ENCODE data around the gene PRIMPOL. TPM values are rescaled to one million over a fixed set of nuclear protein-coding genes. Genes with fewer than 3 reads are reported as not detected.
A peak's percentile ranks its signal among the peaks of the same experiment; 100 is the strongest.
"Not testable (repeated sequence)": the region's sequence is repeated elsewhere in the genome, so short reads cannot be mapped to it uniquely, and the experiment has no call there.

The PRIMPOL gene, protein sequence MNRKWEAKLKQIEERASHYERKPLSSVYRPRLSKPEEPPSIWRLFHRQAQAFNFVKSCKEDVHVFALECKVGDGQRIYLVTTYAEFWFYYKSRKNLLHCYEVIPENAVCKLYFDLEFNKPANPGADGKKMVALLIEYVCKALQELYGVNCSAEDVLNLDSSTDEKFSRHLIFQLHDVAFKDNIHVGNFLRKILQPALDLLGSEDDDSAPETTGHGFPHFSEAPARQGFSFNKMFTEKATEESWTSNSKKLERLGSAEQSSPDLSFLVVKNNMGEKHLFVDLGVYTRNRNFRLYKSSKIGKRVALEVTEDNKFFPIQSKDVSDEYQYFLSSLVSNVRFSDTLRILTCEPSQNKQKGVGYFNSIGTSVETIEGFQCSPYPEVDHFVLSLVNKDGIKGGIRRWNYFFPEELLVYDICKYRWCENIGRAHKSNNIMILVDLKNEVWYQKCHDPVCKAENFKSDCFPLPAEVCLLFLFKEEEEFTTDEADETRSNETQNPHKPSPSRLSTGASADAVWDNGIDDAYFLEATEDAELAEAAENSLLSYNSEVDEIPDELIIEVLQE
- 1 to 10 TPM; 6.6 to 6.9 (median 6.7) TPM for total RNA-seq

DNA sequence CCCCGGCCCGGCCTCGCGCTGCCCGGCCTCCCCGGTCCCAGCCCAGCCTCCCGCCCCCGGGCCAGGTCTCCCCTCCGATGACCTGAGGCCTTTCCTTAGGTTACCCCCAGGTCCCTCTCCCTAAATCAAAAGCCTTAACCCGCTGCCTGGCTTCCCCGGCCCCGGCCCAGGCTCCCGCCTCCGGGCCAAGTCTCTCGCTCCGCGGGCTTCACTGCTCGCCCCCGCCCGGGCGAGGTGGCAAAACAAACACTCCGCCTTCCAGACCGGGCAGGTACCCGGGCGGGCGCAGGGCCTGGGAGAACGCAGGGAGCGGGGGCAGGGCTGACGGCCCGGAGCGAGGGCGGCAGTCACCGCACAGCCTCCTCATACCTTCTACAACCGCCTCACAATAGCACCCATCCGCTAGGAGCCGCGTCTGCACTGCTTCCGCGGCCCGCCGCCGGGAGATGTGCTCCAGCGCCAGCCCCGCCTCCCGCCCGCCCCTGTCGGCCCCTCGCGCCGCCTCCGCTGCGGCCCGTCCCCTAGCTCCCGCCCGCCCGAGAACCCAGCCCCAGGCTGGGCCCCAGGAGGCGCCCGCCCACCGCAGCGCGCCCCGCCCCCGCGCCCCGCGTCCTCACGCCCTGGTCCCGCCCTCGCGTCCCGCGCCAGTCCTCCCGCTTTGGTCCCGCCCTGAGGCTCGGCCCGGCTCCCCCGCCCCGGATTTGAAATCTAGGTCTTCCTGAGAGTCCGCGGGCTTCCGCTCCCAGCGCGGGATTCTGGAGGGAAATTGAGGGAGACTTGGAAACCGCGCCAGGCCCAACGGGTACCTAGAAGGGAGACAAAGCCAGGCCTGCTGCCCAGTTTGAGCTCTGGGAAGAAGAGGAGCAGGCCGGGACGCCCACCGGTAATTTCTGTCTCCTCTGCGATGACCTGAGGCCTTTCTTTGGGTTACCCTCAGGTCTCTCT lies at the start of gene PRIMPOL, which contains the start of gene CASP3:
Gene PRIMPOL (plus strand): TSS at position 713 of the 945 bp plus-strand sequence. CDS start 7,403 bp downstream, outside the sequence.
Gene CASP3 (minus strand): TSS at position 422 of the 945 bp plus-strand sequence. CDS start 10,994 bp downstream, outside the sequence.
- peaks cover 11% of the 10 kb centered on the region for H3K36me3 Mint-ChIP-seq (ENCODE audit: insufficient read depth)
- no peaks in the 10 kb centered on the region for H3K27me3 Mint-ChIP-seq (ENCODE audit: low read depth)
- DNase-seq (peak; percentile 96), ATAC-seq (peak; percentile 88)
- H3K4me1 Mint-ChIP-seq (ENCODE audit: low read depth): peaks cover 45% of the 10 kb centered on the region
- peak within 1 kb of the TSS; percentile 97 for H3K4me3 Mint-ChIP-seq
- H3K9me3 Mint-ChIP-seq: no peaks in the 10 kb centered on the region

DNA sequence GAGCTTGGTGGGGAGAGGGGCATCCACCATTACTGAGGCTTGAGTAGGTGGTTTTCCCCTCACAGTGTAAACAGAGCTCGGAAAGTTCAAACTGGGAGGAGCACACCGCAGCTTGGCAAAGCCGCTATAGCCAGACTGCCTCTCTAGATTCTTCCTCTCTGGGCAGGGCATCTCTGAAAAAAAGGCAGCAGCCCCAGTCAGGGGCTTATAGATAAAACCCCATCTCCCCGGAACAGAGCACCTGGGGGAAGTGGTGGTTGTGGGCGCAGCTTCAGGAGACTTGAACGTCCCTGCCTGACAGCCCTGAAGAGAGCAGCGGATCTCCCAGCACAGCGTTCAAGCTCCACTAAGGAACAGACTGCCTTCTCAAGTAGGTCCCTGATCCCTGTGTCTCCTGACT lies 48.6 kb upstream of the PRIMPOL start:
- ATAC-seq: peak; percentile 35 to 51
- not testable (repeated sequence) for H3K9me3 Mint-ChIP-seq; H3K36me3 Mint-ChIP-seq (ENCODE audit: insufficient read depth); DNase-seq; H3K4me1 Mint-ChIP-seq (ENCODE audit: low read depth); H3K4me3 Mint-ChIP-seq
- H3K27me3 Mint-ChIP-seq (ENCODE audit: low read depth): peaks cover 23% of the 10 kb centered on the region

DNA sequence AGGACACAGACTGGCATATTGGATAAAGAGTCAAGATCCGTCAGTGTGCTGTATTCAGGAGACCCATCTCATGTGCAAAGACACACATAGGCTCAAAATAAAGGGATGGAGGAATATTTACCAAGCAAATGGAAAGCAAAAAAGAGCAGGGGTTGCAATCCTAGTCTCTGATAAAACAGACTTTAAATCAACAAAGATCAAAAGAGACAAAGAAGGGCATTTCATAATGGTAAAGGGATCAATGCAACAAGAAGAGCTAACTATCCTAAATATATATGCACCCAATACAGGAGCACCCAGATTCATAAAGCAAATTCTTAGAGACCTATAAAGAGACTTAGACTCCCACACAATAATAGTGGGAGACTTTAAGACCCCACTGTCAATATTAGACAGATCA lies 46.7 kb upstream of the PRIMPOL start:
- not testable (repeated sequence) for H3K36me3 Mint-ChIP-seq (ENCODE audit: insufficient read depth); DNase-seq; H3K4me1 Mint-ChIP-seq (ENCODE audit: low read depth); H3K4me3 Mint-ChIP-seq; H3K9me3 Mint-ChIP-seq; ATAC-seq
- H3K27me3 Mint-ChIP-seq (ENCODE audit: low read depth): peaks cover 23% of the 10 kb centered on the region

DNA sequence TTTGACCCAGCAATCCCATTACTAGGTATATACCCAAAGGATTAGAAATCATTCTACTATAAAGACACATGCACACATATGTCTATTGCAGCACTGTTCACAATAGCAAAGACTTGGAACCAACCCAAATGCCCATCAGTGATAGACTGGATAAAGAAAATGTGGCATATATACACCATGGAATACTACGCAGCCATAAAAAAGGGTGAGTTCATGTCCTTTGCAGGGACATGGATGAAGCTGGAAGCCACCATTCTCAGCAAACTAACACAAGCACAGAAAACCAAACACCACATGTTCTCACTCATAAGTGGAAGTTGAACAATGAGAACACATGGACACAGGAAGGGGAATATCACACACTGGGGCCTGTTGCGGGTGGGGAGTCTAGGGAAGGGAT lies 42.1 kb upstream of the PRIMPOL start:
- not testable (repeated sequence) for H3K4me3 Mint-ChIP-seq; H3K36me3 Mint-ChIP-seq (ENCODE audit: insufficient read depth); H3K4me1 Mint-ChIP-seq (ENCODE audit: low read depth); DNase-seq; H3K9me3 Mint-ChIP-seq; H3K27me3 Mint-ChIP-seq (ENCODE audit: low read depth); ATAC-seq

DNA sequence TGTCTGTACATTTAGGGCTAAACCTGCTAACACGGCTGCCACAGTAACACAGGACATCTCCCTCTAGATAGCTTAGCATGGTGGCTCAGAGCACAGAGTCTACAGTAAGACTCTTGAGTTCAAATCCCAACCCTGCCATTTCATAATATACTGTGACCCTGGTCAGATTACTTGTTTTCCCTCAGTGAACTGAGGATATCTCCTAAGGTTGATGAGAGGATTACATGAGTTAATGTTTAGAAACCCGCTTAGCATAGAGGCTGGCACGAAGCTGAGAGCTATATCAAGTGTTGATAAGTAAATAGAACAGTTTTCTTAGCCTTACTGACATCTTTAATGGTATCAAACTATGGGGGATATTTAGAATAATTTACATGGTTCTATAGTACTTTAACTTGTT lies 37.5 kb upstream of the PRIMPOL start:
- Mint-ChIP-seq H3K4me3 (no peak overlapping the region), H3K9me3 (peaks cover 4% of the 10 kb centered on the region), H3K4me1 (ENCODE audit: low read depth) (no peaks in the 10 kb centered on the region), H3K27me3 (ENCODE audit: low read depth) (no peaks in the 10 kb centered on the region), H3K36me3 (ENCODE audit: insufficient read depth) (peaks cover 3% of the 10 kb centered on the region)
- ATAC-seq (no peak), DNase-seq (no peak)

DNA sequence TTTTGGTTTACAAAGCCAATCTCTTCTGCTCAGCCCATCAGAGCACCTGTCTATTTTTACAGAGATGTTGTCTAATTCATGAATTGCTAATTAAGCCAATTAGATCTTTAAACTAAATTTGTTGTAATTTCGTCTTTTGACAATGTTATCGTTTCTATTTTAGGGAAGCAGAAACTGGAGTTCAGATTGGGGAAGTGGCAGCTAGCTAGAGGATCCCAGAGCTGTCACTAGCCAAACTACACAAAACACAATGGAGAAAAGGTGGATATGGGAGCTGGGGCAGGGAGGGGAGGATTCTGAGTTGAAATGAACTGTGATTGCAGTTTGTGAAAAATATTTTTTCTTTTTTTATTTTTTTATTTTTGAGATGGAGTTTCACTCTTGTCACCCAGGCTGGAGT lies 36.1 kb upstream of the PRIMPOL start:
- Mint-ChIP-seq H3K36me3 (ENCODE audit: insufficient read depth) (peaks cover 3% of the 10 kb centered on the region), H3K27me3 (ENCODE audit: low read depth) (no peaks in the 10 kb centered on the region), H3K4me1 (ENCODE audit: low read depth) (no peaks in the 10 kb centered on the region), H3K9me3 (peaks cover 4% of the 10 kb centered on the region), H3K4me3 (no peak overlapping the region)
- ATAC-seq: no peak
- DNase-seq: no peak

DNA sequence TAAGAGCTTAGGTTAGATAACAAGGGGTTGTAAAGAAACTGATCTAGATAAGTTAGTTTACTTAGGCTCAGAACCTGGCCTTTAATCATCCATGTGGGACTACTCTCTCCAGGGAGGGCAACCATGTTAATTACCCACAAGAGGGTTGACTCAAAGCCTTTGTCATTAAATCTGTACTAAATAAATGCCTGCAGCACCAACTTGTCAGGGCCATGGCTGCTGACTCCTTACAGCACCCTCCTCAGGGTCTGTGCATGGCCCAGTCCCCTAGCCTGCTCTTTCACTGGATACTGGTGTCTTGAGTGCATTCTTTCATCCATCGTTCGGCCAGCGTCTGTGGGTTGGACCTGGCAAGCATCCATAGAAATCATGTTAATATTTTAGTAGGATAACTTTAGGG lies 35.0 kb upstream of the PRIMPOL start:
- Mint-ChIP-seq H3K36me3 (ENCODE audit: insufficient read depth) (peaks cover 3% of the 10 kb centered on the region), H3K27me3 (ENCODE audit: low read depth) (no peaks in the 10 kb centered on the region), H3K4me1 (ENCODE audit: low read depth) (no peaks in the 10 kb centered on the region), H3K9me3 (peaks cover 4% of the 10 kb centered on the region), H3K4me3 (no peak overlapping the region)
- no peak for DNase-seq
- ATAC-seq: no peak

DNA sequence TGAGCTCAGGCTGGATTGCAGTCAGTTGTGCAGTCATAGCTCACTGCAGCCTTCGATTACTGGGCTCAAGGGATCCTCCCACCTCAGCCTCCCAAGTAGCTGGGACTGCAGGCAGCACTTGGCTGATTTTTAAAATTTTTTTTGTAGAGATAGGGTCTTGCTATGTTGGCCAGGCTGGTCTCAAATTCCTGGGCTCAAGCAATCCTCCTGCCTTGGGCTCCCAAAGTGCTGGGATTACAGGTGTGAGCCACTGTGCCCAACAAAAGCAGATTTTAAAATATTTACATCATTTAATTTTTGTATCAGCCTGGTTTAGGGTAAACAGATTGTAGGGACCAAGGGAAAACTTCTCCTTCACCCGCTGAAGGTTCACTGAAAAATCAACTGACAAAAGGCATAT lies 33.4 kb upstream of the PRIMPOL start:
- H3K4me3 Mint-ChIP-seq; H3K9me3 Mint-ChIP-seq; H3K4me1 Mint-ChIP-seq (ENCODE audit: low read depth); H3K27me3 Mint-ChIP-seq (ENCODE audit: low read depth); ATAC-seq; DNase-seq; H3K36me3 Mint-ChIP-seq (ENCODE audit: insufficient read depth): not testable (repeated sequence)

DNA sequence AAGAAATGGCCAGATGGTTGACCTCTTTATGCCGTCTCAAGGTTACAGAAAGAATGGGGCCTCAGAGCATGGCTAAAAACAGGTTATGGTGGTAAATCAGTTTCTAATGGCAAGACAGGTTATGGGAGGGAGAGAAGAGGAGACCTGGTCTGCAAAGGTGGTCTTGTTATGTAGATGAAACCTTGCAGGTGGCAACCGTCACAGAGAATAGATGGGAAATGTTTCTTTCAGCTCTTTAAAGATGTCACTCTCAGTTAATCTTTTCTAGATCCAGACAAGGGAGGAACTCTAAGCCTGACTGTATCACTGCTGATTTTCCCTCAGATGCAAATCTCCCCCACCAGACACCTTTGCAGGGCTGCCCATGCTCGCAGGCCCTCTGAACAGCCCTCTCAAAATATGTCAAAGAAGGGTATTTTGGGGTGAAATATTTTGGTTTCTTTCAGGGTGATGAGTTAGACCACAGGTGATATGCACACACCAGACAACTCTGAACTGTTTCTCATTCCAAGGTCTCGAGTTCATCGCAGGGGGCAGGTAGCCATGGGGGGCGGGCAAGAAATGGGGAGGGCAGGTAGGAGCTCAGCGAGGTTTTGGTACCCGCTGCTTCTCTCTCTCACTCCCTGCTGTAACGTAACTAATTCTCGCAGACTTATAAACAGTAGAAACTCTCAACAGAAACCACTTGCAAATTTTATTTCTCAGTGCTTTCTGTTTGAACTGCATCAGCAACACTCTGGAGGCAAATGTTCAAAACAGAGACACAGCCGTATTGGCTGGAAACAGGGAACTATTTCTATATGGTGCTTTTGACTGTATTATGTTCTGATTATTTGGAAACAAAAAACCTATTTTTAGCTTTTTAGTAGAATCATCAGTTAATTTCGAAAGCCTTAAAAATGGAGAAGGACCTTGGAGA lies 32.6 kb upstream of the PRIMPOL start:
- ATAC-seq (no peak), DNase-seq (no peak)
- no peaks in the 10 kb centered on the region for H3K4me1 Mint-ChIP-seq (ENCODE audit: low read depth)
- no peak overlapping the region for H3K4me3 Mint-ChIP-seq
- H3K9me3 Mint-ChIP-seq: peaks cover 4% of the 10 kb centered on the region
- no peaks in the 10 kb centered on the region for H3K27me3 Mint-ChIP-seq (ENCODE audit: low read depth)
- peaks cover 3% of the 10 kb centered on the region for H3K36me3 Mint-ChIP-seq (ENCODE audit: insufficient read depth)

DNA sequence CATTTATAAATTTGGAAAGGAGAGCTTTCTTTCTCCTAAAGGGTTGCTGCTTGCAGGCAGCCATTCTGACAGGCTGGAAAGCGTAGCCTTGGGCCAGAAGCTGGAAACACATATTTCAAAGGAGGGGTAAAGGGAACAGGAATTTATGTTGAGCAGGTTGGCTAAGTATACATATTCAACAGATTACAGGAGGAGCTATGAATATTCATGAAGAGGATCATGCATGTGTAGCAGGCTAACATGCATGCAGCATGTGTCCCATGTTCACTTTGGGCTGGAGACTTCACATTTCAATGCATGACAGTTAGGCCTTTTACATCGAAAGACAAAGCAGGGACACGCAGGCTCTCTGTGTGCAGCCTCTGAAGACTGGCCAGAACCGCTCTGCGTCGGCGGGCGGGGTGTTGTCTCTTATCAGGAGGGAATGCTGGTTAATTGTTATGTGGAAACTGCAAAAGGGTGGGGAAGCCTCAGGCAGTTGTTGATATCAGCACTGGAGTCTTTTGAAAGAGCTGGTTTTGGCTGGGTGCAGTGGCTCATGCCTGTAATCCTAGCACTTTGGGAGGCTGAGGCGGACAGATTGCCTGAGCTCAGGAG lies 31.8 kb upstream of the PRIMPOL start:
- H3K9me3 Mint-ChIP-seq: peaks cover 4% of the 10 kb centered on the region
- no peak overlapping the region for H3K4me3 Mint-ChIP-seq
- H3K4me1 Mint-ChIP-seq (ENCODE audit: low read depth): no peaks in the 10 kb centered on the region
- ATAC-seq: no peak
- H3K36me3 Mint-ChIP-seq (ENCODE audit: insufficient read depth): peaks cover 3% of the 10 kb centered on the region
- H3K27me3 Mint-ChIP-seq (ENCODE audit: low read depth): no peaks in the 10 kb centered on the region
- no peak for DNase-seq

DNA sequence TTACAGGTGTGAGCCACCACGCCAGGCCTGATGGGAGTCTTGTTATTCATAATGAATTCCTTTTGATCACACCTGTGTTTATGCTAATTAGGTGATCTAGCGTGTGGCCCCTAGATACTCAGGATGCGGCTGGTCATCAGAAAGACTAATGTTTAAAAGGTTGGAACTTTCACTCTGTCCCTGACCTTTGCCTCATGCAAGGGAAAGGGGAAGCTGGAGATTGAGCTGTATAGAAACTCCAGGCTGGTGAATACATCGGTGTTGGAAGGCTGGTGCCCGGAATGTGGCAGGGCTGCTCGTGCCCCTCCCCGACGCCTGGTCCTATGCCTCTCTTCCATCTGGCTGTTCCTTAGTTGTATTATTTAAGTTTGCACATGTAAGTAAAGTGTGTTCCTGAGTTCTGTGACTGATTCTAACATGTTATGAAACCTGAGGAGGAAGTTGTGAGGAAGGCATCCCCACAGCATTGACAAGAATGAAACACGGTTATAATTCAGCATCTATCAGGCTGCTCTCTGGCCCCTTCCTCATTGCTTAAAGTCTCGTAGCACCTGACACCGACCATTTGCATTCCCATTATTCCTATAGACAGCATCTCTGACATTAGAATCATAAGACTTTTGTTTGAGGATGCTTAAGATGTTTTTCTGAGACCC lies 29.2 kb upstream of the PRIMPOL start:
- H3K9me3 Mint-ChIP-seq: no peaks in the 10 kb centered on the region
- H3K4me3 Mint-ChIP-seq: no peak overlapping the region
- DNase-seq (no peak), ATAC-seq (no peak)
- H3K36me3 Mint-ChIP-seq (ENCODE audit: insufficient read depth): peaks cover 18% of the 10 kb centered on the region
- no peaks in the 10 kb centered on the region for H3K27me3 Mint-ChIP-seq (ENCODE audit: low read depth)
- peaks cover 10% of the 10 kb centered on the region for H3K4me1 Mint-ChIP-seq (ENCODE audit: low read depth)

DNA sequence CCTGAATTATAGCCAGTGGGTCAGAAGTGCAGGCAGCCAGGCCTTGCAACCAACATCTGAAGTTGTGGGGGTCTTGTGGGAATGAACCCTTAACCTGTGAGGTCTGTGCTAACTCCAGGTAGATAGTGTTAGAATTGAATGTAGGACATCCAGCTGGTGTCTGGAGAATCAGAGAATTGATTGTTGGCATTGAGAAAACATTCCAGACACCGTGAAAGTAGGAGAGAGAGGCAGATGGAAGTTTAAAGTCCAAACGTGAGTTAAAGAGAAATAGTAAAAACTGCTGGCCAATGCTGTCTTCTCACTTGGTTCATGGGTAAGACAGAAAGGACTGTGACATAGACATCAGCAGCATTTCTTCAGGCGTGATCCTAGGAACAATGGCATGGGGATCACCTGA lies 28.0 kb upstream of the PRIMPOL start:
- Mint-ChIP-seq H3K4me3 (no peak overlapping the region), H3K4me1 (ENCODE audit: low read depth) (peaks cover 21% of the 10 kb centered on the region), H3K27me3 (ENCODE audit: low read depth) (no peaks in the 10 kb centered on the region), H3K36me3 (ENCODE audit: insufficient read depth) (peaks cover 23% of the 10 kb centered on the region), H3K9me3 (no peaks in the 10 kb centered on the region)
- no peak for ATAC-seq
- DNase-seq: no peak

DNA sequence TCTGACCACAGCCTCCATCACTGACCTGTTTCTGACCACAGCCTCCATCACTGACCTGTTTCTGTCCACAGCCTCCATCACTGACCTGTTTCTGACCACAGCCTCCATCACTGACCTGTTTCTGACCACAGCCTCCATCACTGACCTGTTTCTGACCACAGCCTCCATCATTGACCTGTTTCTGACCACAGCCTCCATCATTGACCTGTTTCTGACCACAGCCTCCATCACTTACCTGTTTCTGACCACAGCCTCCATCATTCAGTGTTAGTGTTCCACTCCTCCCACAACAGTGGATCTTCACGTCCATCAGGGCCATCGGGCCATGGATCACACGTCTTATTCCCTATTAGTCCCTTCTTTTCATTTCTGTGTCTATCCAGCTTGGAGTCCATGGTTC lies 25.0 kb upstream of the PRIMPOL start:
- not testable (repeated sequence) for DNase-seq; H3K27me3 Mint-ChIP-seq (ENCODE audit: low read depth); ATAC-seq; H3K9me3 Mint-ChIP-seq; H3K4me3 Mint-ChIP-seq
- Mint-ChIP-seq H3K4me1 (ENCODE audit: low read depth) (peaks cover 30% of the 10 kb centered on the region), H3K36me3 (ENCODE audit: insufficient read depth) (peaks cover 37% of the 10 kb centered on the region)
